ENCODE results near the gene TATDN3.
"Not testable (repeated sequence)": the region's sequence is repeated elsewhere in the genome, so short reads cannot be mapped to it uniquely, and the experiment has no call there.

The TATDN3 gene

GRCh38 chr1:212777151-212777550 lies 14.5 kb upstream of the TATDN3 start:
- no peak for DNase-seq

- DNase-seq: not testable (repeated sequence)
These were observed 12.6 kb upstream of the TATDN3 start for GRCh38 chr1:212779086-212779485.

GRCh38 chr1:212780759-212781158 lies 10.9 kb upstream of the TATDN3 start:
- no peak for DNase-seq

- DNase-seq: no peak
These were observed 10.5 kb upstream of the TATDN3 start for GRCh38 chr1:212781225-212781624.

GRCh38 chr1:212782422-212783154 lies 9.1 kb upstream of the TATDN3 start:
- DNase-seq: no peak

GRCh38 chr1:212783976-212784375 lies 7.7 kb upstream of the TATDN3 start:
- no peak for DNase-seq

- DNase-seq: no peak
These were observed 5.8 kb upstream of the TATDN3 start for GRCh38 chr1:212785871-212786270.

- DNase-seq: no peak
These were observed 426 bp upstream of the TATDN3 start for GRCh38 chr1:212791261-212791675.

GRCh38 chr1:212792396-212792908 lies 758 bp downstream of the TATDN3 start:
- no peak for DNase-seq

GRCh38 chr1:212794561-212795014 lies 2.9 kb downstream of the TATDN3 start:
- no peak for DNase-seq

GRCh38 chr1:212797681-212798080 lies 6.0 kb downstream of the TATDN3 start:
- DNase-seq: no peak

GRCh38 chr1:212805767-212806166 lies 14.1 kb downstream of the TATDN3 start:
- DNase-seq: no peak

- peak; percentile 19 for DNase-seq
These were observed 23.0 kb downstream of the TATDN3 start for GRCh38 chr1:212814537-212815334.

- DNase-seq: no peak
These were observed 25.0 kb downstream of the TATDN3 start for GRCh38 chr1:212816567-212817278.

- DNase-seq: no peak
These were observed 28.0 kb downstream of the TATDN3 start for GRCh38 chr1:212819726-212820125.

GRCh38 chr1:212820969-212821368 lies 29.3 kb downstream of the TATDN3 start:
- no peak for DNase-seq

GRCh38 chr1:212822956-212823355 lies 31.3 kb downstream of the TATDN3 start:
- DNase-seq: no peak

GRCh38 chr1:212824201-212824600 lies 32.5 kb downstream of the TATDN3 start:
- DNase-seq: no peak

GRCh38 chr1:212825798-212826452 lies 34.2 kb downstream of the TATDN3 start:
- no peak for DNase-seq

- DNase-seq: no peak
These were observed 35.6 kb downstream of the TATDN3 start for GRCh38 chr1:212827171-212827776.

- no peak for DNase-seq
These were observed 36.2 kb downstream of the TATDN3 start for GRCh38 chr1:212827831-212828278.

- DNase-seq: no peak
These were observed 36.7 kb downstream of the TATDN3 start for GRCh38 chr1:212828395-212828794.

Measured in NCI-H510A (cell line).